ENCODE measurements around the gene ALK.

Gene ALK

DNA sequence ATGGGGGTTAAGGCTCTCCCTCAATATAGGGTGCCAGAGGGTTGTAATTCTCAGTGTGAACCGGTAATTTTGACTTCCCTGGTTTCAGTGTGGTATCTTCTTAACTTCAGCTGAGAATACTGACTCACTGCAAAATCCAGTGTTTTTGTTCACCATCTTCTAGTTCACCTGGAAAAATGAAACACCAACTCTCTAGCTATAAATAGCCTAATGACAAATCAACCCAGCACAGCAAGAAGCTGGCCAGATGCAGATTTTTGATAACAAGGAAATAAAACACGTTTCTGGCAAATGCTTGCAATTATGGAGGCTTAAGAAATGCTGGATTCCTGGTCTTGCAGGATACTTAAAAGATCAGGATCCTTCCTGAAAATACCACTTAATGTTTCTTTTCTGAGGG lies 613.9 kb downstream of the ALK start:
- no peak for DNase-seq
- no peak for TF ChIP-seq GATA1 (IDR thresholded peaks at IDR 0.05; ENCODE audit: low read depth, low read length)
- TF ChIP-seq POLR2A (IDR thresholded peaks at IDR 0.05; ENCODE audit: low read length), result no peak

GRCh38 chr2:29305762-29306161 lies 615.6 kb downstream of the ALK start:
- TF ChIP-seq POLR2A (IDR thresholded peaks at IDR 0.05; ENCODE audit: low read length) (no peak), GATA1 (IDR thresholded peaks at IDR 0.05; ENCODE audit: low read depth, low read length) (no peak)

GRCh38 chr2:29304399-29305060 lies 616.9 kb downstream of the ALK start:
- no peak for TF ChIP-seq GATA1 (IDR thresholded peaks at IDR 0.05; ENCODE audit: low read depth, low read length)
- TF ChIP-seq POLR2A (IDR thresholded peaks at IDR 0.05; ENCODE audit: low read length), result no peak
- DNase-seq, result no peak

More at GRCh38 chr2:29305762-29306161, 615.6 kb downstream of the ALK start:
- DNase-seq, result no peak

- no peak for DNase-seq
- TF ChIP-seq GATA1 (IDR thresholded peaks at IDR 0.05; ENCODE audit: low read depth, low read length), result no peak
- TF ChIP-seq POLR2A (IDR thresholded peaks at IDR 0.05; ENCODE audit: low read length), result no peak
These were observed 624.8 kb downstream of the ALK start for GRCh38 chr2:29296585-29296984.

- TF ChIP-seq GATA1 (IDR thresholded peaks at IDR 0.05; ENCODE audit: low read depth, low read length) (no peak), POLR2A (IDR thresholded peaks at IDR 0.05; ENCODE audit: low read length) (no peak)
- peak in 1 of 2 experiments; percentile 3 for DNase-seq
These were observed 625.5 kb downstream of the ALK start for GRCh38 chr2:29295845-29296244.

DNA sequence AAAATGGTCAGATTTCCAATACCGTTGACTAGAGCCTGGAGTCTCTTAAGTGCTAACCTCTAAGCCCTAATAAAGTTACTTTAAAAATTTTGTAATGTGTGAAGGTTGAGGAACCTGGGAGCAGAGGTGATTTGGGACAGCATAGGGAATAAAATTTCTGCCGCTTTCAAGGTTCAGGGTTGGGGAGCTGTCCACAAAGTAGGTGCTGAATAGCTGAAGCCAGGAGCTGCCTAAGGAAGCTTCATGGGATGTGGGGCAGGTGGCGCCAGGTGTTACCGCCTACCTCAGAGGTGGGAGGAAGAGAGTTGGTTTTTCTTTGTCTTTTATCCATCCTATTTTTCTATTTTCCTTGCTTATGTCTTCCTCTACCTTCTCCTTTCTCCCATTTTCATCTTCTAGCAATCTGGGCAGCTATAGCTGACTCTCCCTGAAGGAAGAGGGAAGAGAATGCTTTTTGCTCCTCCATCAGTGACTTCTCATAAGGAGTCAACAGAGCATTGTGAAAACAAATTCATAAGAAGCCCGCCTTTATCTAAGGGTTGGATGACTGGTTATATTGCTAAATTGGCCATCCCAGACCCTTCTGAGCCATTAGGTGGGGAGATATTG lies 627.5 kb downstream of the ALK start:
- DNase-seq, result peak in 1 of 2 experiments; percentile 26
- TF ChIP-seq GATA1 (IDR thresholded peaks at IDR 0.05; ENCODE audit: low read depth, low read length) (no peak), POLR2A (IDR thresholded peaks at IDR 0.05; ENCODE audit: low read length) (no peak)

GRCh38 chr2:29290293-29291047 lies 630.9 kb downstream of the ALK start:
- TF ChIP-seq GATA1 (IDR thresholded peaks at IDR 0.05; ENCODE audit: low read depth, low read length), result no peak
- no peak for TF ChIP-seq POLR2A (IDR thresholded peaks at IDR 0.05; ENCODE audit: low read length)
- no peak for DNase-seq

- TF ChIP-seq GATA1 (IDR thresholded peaks at IDR 0.05; ENCODE audit: low read depth, low read length), result no peak
- no peak for TF ChIP-seq POLR2A (IDR thresholded peaks at IDR 0.05; ENCODE audit: low read length)
- DNase-seq, result no peak
These were observed 636.7 kb downstream of the ALK start for GRCh38 chr2:29284671-29285070.

DNA sequence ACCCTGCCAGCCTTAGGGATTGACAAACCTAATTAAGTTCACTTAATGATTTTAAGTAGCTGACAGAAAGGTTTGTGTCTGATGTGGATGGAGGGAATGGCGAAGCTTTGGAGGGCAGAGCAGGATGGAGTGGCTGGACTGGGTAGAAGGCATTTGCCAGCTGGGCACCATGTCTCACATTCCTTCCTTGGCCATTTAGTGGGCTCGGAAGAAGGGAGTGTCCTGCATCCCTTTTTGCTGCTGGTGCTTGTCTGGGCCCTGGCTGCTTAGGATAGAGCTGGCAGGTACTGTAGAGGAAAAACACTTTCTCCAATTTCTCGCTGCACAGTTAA lies 639.5 kb downstream of the ALK start:
- no peak for DNase-seq
- TF ChIP-seq GATA1 (IDR thresholded peaks at IDR 0.05; ENCODE audit: low read depth, low read length), result no peak
- no peak for TF ChIP-seq POLR2A (IDR thresholded peaks at IDR 0.05; ENCODE audit: low read length)

DNA sequence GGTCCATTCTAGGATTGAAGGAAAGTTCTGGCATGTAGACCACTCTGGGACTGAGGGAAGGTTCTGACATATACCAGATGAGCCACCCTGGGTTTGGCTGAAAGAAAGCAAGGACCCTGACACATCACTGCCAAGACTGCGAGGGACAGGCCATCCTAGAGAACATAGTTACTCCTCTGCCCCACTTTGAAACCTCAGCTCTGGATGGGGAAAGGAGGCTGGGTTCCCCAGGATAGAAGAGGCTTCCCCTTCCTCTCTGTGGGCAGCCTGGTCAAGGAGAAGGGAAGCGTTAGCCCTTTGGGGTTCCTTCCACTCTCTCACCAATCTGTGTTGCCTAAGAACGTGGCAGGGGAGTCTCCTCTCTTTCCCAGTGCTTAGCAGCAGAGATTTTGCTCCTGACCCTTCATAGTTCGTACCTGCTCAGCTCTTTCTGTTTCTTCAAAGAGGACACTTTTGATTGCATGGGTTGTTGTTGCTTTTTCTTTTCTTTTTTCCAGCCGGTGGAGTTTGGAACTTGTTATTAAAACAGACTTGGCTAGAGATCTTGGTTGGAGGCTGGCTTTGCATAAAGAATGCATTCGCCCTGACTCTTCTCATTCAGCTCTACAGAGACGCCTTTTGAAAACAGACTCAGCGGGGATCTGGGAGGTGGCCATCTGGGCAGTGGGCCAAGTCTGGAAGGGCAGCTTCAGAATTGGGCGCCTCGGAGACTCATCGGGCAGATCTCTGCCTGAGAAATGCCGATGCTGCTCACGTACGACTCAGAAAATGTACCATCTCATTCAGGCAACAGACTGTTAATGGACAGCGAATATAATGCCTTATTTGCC lies 640.1 kb downstream of the ALK start:
- TF ChIP-seq GATA1 (IDR thresholded peaks at IDR 0.05; ENCODE audit: low read depth, low read length), result no peak
- no peak for TF ChIP-seq POLR2A (IDR thresholded peaks at IDR 0.05; ENCODE audit: low read length)
- DNase-seq, result no peak

GRCh38 chr2:29278966-29279365 lies 642.4 kb downstream of the ALK start:
- DNase-seq, result no peak
- no peak for TF ChIP-seq GATA1 (IDR thresholded peaks at IDR 0.05; ENCODE audit: low read depth, low read length)
- no peak for TF ChIP-seq POLR2A (IDR thresholded peaks at IDR 0.05; ENCODE audit: low read length)

- DNase-seq, result no peak
- no peak for TF ChIP-seq POLR2A (IDR thresholded peaks at IDR 0.05; ENCODE audit: low read length)
- no peak for TF ChIP-seq GATA1 (IDR thresholded peaks at IDR 0.05; ENCODE audit: low read depth, low read length)
These were observed 645.2 kb downstream of the ALK start for GRCh38 chr2:29276151-29276550.

DNA sequence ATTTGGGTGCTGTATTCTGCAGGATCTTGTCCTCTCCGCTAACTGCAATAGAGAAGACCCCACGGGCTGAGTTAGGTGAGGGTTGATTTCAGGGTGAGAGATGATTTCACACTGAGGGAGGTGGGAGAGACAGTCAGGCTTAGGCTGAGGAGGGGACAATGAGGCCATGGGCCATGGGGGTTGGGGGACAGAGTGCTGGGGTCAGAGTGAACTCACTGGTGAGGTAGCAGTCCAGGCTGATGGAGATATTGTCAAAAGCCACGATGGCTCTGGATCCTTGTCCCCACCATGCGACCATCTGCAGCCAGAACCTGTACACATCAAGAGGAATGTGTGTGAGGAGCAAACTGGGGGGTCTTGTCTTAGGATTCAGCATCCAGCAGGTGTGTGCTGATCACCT lies 646.2 kb downstream of the ALK start:
- DNase-seq, result no peak
- no peak for TF ChIP-seq POLR2A (IDR thresholded peaks at IDR 0.05; ENCODE audit: low read length)
- no peak for TF ChIP-seq GATA1 (IDR thresholded peaks at IDR 0.05; ENCODE audit: low read depth, low read length)
